ENCODE data around the gene S100P.

DNA sequence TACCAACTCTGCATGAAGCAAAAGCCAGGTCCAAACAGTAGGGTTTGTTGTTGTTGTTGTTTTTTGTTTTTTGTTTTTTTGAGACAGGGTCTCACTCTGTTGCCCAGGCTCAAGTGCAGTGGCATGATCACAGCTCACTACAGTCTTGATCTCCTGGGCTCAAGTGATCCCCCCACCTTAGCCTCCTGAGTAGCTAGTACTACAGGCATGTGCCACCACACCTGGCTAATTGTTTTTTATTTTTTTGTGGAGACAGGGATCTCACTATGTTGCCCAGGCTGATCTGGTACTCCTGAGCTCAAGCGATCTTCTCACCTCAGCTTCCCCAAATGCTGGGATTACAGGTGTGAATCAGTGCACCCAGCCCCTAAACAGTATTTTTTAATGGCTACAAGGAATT, 6.2 kb downstream of the S100P start:
- TF ChIP-seq EZH2 (IDR thresholded peaks at IDR 0.05; ENCODE audit: borderline replicate concordance, low read length), result no peak
- TF ChIP-seq, protein P1, sequence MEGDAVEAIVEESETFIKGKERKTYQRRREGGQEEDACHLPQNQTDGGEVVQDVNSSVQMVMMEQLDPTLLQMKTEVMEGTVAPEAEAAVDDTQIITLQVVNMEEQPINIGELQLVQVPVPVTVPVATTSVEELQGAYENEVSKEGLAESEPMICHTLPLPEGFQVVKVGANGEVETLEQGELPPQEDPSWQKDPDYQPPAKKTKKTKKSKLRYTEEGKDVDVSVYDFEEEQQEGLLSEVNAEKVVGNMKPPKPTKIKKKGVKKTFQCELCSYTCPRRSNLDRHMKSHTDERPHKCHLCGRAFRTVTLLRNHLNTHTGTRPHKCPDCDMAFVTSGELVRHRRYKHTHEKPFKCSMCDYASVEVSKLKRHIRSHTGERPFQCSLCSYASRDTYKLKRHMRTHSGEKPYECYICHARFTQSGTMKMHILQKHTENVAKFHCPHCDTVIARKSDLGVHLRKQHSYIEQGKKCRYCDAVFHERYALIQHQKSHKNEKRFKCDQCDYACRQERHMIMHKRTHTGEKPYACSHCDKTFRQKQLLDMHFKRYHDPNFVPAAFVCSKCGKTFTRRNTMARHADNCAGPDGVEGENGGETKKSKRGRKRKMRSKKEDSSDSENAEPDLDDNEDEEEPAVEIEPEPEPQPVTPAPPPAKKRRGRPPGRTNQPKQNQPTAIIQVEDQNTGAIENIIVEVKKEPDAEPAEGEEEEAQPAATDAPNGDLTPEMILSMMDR (IDR thresholded peaks at IDR 0.05; ENCODE audit: low read length), result no peak

Measured in OCI-LY1 (cell line).